GM23338 (cell line): ENCODE measurements around the gene DLG2. TPM values are rescaled to one million over a fixed set of nuclear protein-coding genes. Genes with fewer than 3 reads are reported as not detected.

Source experiments
- ATAC-seq: fragments of 200-7000 bp; cut with Tn5 transposase; 3 replicates; pipeline ENCODE4 v1.9.1; 2020
- DNase-seq: peaks from one replicate; pipeline ENCODE4 v3.0.0-alpha.2; 2015; ENCODE audit warnings: low spot score
- H2AFZ ChIP-seq: fragments of 200-600 bp; sonication (generic); 2 replicates; pipeline ENCODE4 v1.8.0; 2016; ENCODE audit warnings: antibody characterized with exemption, mild to moderate bottlenecking, moderate library complexity
- H3F3A ChIP-seq: fragments of 200-600 bp; sonication (generic); replicated peaks from 2 replicates; pipeline ENCODE4 v1.8.0; 2017; ENCODE audit warnings: antibody characterized with exemption, mixed run types, low read depth
- H3K27ac ChIP-seq: fragments of 200-600 bp; sonication (generic); 2 replicates; pipeline ENCODE4 v1.6.1; 2016; ENCODE audit warnings: low read depth
- H3K27me3 ChIP-seq: fragments of 200-600 bp; sonication (generic); 2 replicates; pipeline ENCODE4 v1.8.0; 2016; ENCODE audit warnings: mild to moderate bottlenecking, mixed run types, moderate library complexity; ENCODE audit not compliant: insufficient read depth
- H3K36me3 ChIP-seq: fragments of 200-600 bp; sonication (generic); 2 replicates; pipeline ENCODE4 v1.8.0; 2016; ENCODE audit warnings: mild to moderate bottlenecking; ENCODE audit not compliant: insufficient read depth
- H3K4me1 ChIP-seq: fragments of 200-600 bp; sonication (generic); 2 replicates; pipeline ENCODE4 v1.8.0; 2016; ENCODE audit warnings: mild to moderate bottlenecking, moderate library complexity; ENCODE audit not compliant: insufficient read depth
- H3K4me2 ChIP-seq: fragments of 200-600 bp; sonication (generic); 2 replicates; pipeline ENCODE4 v1.7.1; 2017; ENCODE audit warnings: mixed run types
- H3K4me3 ChIP-seq: fragments of 200-600 bp; sonication (generic); 2 replicates; pipeline ENCODE4 v1.6.1; 2016; ENCODE audit warnings: mixed run types
- H3K79me2 ChIP-seq: fragments of 200-600 bp; sonication (generic); replicated peaks from 2 replicates; pipeline ENCODE4 v1.8.0; 2017; ENCODE audit warnings: mild to moderate bottlenecking; ENCODE audit not compliant: insufficient read depth
- H3K9me2 ChIP-seq: fragments of 200-600 bp; sonication (generic); 2 replicates; pipeline ENCODE4 v1.8.0; 2017; ENCODE audit not compliant: insufficient read depth
- H4K20me1 ChIP-seq: fragments of 200-600 bp; sonication (generic); replicated peaks from 2 replicates; pipeline ENCODE4 v1.8.0; 2017; ENCODE audit warnings: mild to moderate bottlenecking; ENCODE audit not compliant: insufficient read depth
- H3K27ac Mint-ChIP-seq: 2 replicates; pipeline ENCODE4 v1.8.0; 2020; ENCODE audit warnings: inconsistent platforms, mild to moderate bottlenecking, moderate library complexity, mixed read lengths
- H3K27me3 Mint-ChIP-seq: 3 replicates; pipeline ENCODE4 v1.8.0; 2022; ENCODE audit warnings: low read depth, mild to moderate bottlenecking, moderate library complexity, mixed read lengths, inconsistent platforms; ENCODE audit not compliant: insufficient read depth, poor library complexity
- H3K36me3 Mint-ChIP-seq: 3 replicates; pipeline ENCODE4 v1.8.0; 2021; ENCODE audit warnings: low read depth, mild to moderate bottlenecking, inconsistent platforms, moderate library complexity, mixed read lengths
- H3K4me1 Mint-ChIP-seq: 3 replicates; pipeline ENCODE4 v1.8.0; 2020; ENCODE audit warnings: mild to moderate bottlenecking, inconsistent platforms, mixed read lengths
- H3K4me3 Mint-ChIP-seq: 3 replicates; pipeline ENCODE4 v1.8.0; 2021; ENCODE audit warnings: moderate library complexity, mild to moderate bottlenecking, inconsistent platforms, mixed read lengths
- H3K9me3 Mint-ChIP-seq: 3 replicates; pipeline ENCODE4 v1.8.0; 2020; ENCODE audit warnings: moderate library complexity, mild to moderate bottlenecking, inconsistent platforms, mixed read lengths
- CREB1 ChIP-seq: fragments of 250-450 bp; sonication (Bioruptor Pico); IDR thresholded peaks from 2 replicates; pipeline ENCODE4 v1.5.0; 2020; ENCODE audit warnings: low read depth, mild to moderate bottlenecking, moderate library complexity
- CTCF ChIP-seq, 2 experiments: fragments of 200-600 bp in 1 of 2; sonication (generic) in 1 of 2; conservative IDR thresholded peaks; 2 replicates each; pipeline versions ENCODE4 v1.5.1 to v1.6.1; 2016 to 2017; ENCODE audit warnings: antibody characterized with exemption in 2 of 2, low read depth in 2 of 2, mild to moderate bottlenecking in 2 of 2, moderate library complexity in 1 of 2
- ETS1 ChIP-seq: IDR thresholded peaks from 2 replicates; pipeline ENCODE4 v1.6.1; 2016; ENCODE audit warnings: antibody characterized with exemption
- EZH2 ChIP-seq: fragments of 200-600 bp; sonication (generic); IDR thresholded peaks from one replicate; pipeline ENCODE4 v1.8.0; 2017; ENCODE audit warnings: antibody characterized with exemption, mild to moderate bottlenecking, low read depth; ENCODE audit not compliant: unreplicated experiment
- EZH2phosphoT487 ChIP-seq: fragments of 200-600 bp; sonication (generic); IDR thresholded peaks from one replicate; pipeline ENCODE4 v1.8.1; 2018; ENCODE audit warnings: antibody characterized with exemption; ENCODE audit not compliant: unreplicated experiment
- JUNB ChIP-seq: IDR thresholded peaks from one replicate; pipeline ENCODE4 v1.6.1; 2016; ENCODE audit warnings: antibody characterized with exemption; ENCODE audit not compliant: unreplicated experiment
- NANOG ChIP-seq: IDR thresholded peaks from 2 replicates; pipeline ENCODE4 v1.6.1; 2016; ENCODE audit warnings: antibody characterized with exemption, borderline replicate concordance
- POLR2AphosphoS5 ChIP-seq: IDR thresholded peaks from 2 replicates; pipeline ENCODE4 v1.6.1; 2016; ENCODE audit warnings: antibody characterized with exemption, low read depth
- REST ChIP-seq: IDR thresholded peaks from one replicate; pipeline ENCODE4 v1.6.1; 2018; ENCODE audit warnings: antibody characterized with exemption; ENCODE audit not compliant: unreplicated experiment
- STAT1 ChIP-seq: IDR thresholded peaks from one replicate; pipeline ENCODE4 v1.6.1; 2016; ENCODE audit warnings: antibody characterized with exemption; ENCODE audit not compliant: unreplicated experiment
- ZNF114 ChIP-seq: fragments of 250-450 bp; sonication (Bioruptor Pico); IDR thresholded peaks from 2 replicates; pipeline ENCODE4 v1.5.0; 2020; ENCODE audit warnings: mild to moderate bottlenecking, moderate library complexity
- ZNF331 ChIP-seq: fragments of 250-450 bp; sonication (Bioruptor Pico); IDR thresholded peaks from 2 replicates; pipeline ENCODE4 v1.5.0; 2020; ENCODE audit warnings: low read depth, mild to moderate bottlenecking, moderate library complexity
- ZNF462 ChIP-seq: fragments of 250-450 bp; sonication (Bioruptor Pico); IDR thresholded peaks from 2 replicates; pipeline ENCODE4 v1.5.0; 2020; ENCODE audit warnings: mild to moderate bottlenecking, moderate library complexity
- polyA plus RNA-seq: library from polyadenylated mRNA; unstranded; fragments of >200 nt; fragmentation: Nextera tagmentation; extraction: Ambion mirVana; gene quantifications from 2 replicates; pipeline ENCODE4 v1.2.1, GENCODE V29; 2016
- total RNA-seq: library from RNA; depleted of rRNA; stranded (reverse); fragments of >200 nt; shearing (Covaris generic); gene quantifications from 2 replicates; pipeline ENCODE4 v1.2.3, GENCODE V29; 2014

The DLG2 gene
- total and polyA plus RNA-seq, 2 experiments from 2014 or later, result 19.8 to 21.5 TPM

- DNase-seq (no peak), ATAC-seq (no peak)
- Histone ChIP-seq H2AFZ (no peak overlapping the region), H3K4me3 (no peak overlapping the region), H3K4me2 (no peak overlapping the region), H3K27me3 (no peaks in the 10 kb centered on the region), H3K36me3 (no peaks in the 10 kb centered on the region), H4K20me1 (no peaks in the 10 kb centered on the region), H3K9me2 (no peaks in the 10 kb centered on the region), H3K27ac (no peak overlapping the region), H3K79me2 (no peaks in the 10 kb centered on the region), H3K4me1 (no peaks in the 10 kb centered on the region), H3F3A (no peaks in the 10 kb centered on the region)
- no peaks in the 10 kb centered on the region for H3K27me3 Mint-ChIP-seq
- no peaks in the 10 kb centered on the region for H3K9me3 Mint-ChIP-seq
- H3K36me3 Mint-ChIP-seq, result no peaks in the 10 kb centered on the region
- no peak overlapping the region for H3K4me3 Mint-ChIP-seq
- TF ChIP-seq CTCF (conservative IDR thresholded peaks at IDR 0.05; ENCODE audit: low read depth in 2 of 2) (no peak), ETS1 (no peak), ZNF462 (CRISPR knock-in tag) (no peak), NANOG (no peak), STAT1 (no peak), REST (no peak), CREB1 (CRISPR knock-in tag) (no peak), ZNF331 (CRISPR knock-in tag) (no peak), JUNB (no peak), ZNF114 (CRISPR knock-in tag) (no peak), POLR2AphosphoS5 (no peak), EZH2phosphoT487 (no peak), EZH2 (no peak)
- H3K4me1 Mint-ChIP-seq, result no peaks in the 10 kb centered on the region; the same call in 2 of the 3 replicates
- H3K27ac Mint-ChIP-seq, result no peak overlapping the region
Measured at GRCh38 chr11:84292006-84292405, 1335.1 kb downstream of the DLG2 start.
